Duodenal mucosa (tissue), 2 donors: Measurements from ENCODE around the gene EIF1AD.

Source experiments
- H3K27ac ChIP-seq: one replicate; pipeline ENCODE4 v1.7.0; 2013; ENCODE audit warnings: low read depth, low read length
- H3K27me3 ChIP-seq, 2 donors: one replicate each; pipeline ENCODE4 v1.7.0; 2013; ENCODE audit warnings: low read length in 2 of 2, control low read depth in 1 of 2; ENCODE audit not compliant: insufficient read depth in 2 of 2, control insufficient read depth in 1 of 2
- H3K36me3 ChIP-seq, 2 donors: one replicate each; pipeline ENCODE4 v1.7.0; 2013; ENCODE audit warnings: low read length in 2 of 2, control low read depth in 1 of 2; ENCODE audit not compliant: insufficient read depth in 2 of 2, control insufficient read depth in 1 of 2
- H3K4me1 ChIP-seq, 2 donors: one replicate each; pipeline ENCODE4 v1.7.0; 2013; ENCODE audit warnings: low read length in 2 of 2, control low read depth in 1 of 2; ENCODE audit not compliant: insufficient read depth in 2 of 2, control insufficient read depth in 1 of 2
- H3K4me3 ChIP-seq, 2 donors: one replicate each; pipeline ENCODE4 v1.7.0; 2013; ENCODE audit warnings: low read length in 2 of 2, low read depth in 1 of 2
- H3K9ac ChIP-seq, 2 donors: one replicate each; pipeline ENCODE4 v1.7.0; 2013; ENCODE audit warnings: low read length in 2 of 2, low read depth in 1 of 2
- H3K9me3 ChIP-seq, 2 donors: one replicate each; pipeline ENCODE4 v1.7.0; 2013; ENCODE audit warnings: low read length in 2 of 2, control low read depth in 1 of 2; ENCODE audit not compliant: control insufficient read depth in 1 of 2

EIF1AD gene

DNA sequence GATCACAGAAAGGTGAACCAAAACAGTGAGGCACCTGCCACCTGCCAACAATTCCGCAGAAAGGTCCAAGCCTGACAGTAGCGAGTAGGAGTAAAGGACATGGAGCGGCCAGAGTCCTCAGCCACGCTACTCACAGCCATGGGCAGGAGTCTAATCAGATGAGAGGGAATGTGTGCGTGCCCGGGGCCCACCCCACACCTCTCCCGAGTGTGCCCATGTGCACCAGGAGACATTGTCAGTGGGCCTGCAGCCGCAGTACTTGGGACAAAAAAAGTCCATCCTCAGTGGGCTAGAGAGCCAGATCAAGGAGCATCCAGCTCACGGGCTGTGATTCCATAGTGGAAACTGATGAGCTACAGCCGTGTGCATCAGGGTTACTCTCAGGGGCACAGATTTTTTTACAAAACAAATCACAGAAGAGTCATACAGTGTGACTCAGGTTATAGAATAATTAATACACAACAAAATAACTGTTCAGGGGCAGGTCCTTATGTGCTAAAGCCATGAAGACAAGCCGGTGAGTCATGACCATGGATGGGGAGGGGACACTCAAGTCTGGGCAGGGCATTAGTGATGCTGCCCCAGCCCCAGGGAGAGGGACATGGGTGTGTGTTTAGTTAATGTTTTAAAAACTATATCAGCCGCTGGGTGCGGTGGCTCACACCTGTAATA, 28.4 kb downstream of the EIF1AD start:
- H3K9me3 ChIP-seq = no peaks in the 10 kb centered on the region
- no peaks in the 10 kb centered on the region for H3K27me3 ChIP-seq
- H3K4me3 ChIP-seq = no peak overlapping the region
- H3K4me1 ChIP-seq = no peaks in the 10 kb centered on the region
- no peak overlapping the region for H3K27ac ChIP-seq
- peaks cover 38 to 63% of the 10 kb centered on the region in 2 donors for H3K36me3 ChIP-seq
- no peak overlapping the region for H3K9ac ChIP-seq

DNA sequence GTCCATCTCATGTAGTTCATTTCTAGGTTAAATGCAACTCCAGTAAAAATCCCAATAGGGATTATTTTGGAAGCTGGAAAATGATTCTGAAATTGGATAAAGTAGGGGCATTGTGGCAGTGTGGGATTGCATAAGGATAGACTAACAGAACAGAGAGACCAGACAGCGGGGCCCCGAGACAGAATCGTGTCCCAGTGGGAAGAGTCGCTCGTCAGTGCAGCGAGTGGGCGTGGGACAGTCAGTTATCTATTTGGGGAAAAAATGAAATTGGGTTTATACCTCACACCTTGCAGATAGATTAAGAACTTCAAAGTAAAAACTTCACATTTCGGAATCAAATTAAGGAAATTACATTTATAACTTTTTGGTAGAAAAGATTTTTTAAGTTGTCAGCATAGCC, 29.8 kb downstream of the EIF1AD start:
- Histone ChIP-seq H3K36me3 (peaks cover 38 to 63% of the 10 kb centered on the region in 2 donors), H3K4me1 (no peaks in the 10 kb centered on the region), H3K27ac (no peak overlapping the region)

DNA sequence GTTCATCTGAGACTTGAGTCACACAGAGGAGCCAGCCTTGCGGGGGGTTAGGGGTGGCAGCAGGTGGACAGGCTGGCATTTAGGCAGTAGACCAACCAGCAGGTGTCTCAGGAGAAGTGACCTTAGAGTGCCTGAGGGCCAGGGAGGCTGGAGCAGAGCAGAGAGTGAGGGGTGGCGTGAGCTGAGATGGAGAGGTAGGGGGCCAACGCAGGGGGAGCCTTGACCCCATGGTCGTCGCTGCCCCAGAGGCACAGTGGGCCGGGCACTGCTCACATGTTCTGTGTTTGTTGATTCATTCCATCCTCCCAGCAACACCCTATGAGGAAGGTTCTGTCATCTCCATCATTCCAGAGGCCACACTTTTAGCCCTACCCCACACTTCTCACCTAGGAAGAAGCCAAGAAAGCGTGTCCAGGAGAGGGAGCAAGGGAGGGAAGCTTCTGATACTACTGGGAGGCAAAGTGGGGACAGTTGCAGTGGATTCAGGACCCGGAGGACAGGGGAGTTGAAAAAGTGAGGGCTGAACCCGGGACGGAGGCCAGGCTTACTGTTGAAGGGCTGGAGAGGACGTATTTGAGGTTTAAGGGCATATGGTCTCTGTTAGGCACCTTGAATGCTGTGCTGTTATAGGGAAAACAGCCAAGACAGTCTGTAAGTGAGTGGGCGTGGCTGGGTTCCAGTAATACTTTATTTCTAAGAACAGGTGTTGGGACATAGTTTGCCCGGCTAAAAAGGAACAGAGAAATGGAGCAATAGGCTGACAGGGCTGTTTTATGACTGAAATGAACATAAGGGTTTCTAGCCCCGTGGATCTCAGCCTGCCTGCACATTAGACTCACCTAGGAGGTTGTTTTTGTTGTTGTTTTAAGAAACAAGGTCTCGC, 33.1 kb downstream of the EIF1AD start:
- Histone ChIP-seq H3K9ac (no peak overlapping the region), H3K9me3 (no peaks in the 10 kb centered on the region), H3K36me3 (peaks cover 54 to 80% of the 10 kb centered on the region in 2 donors), H3K4me1 (peaks cover 0 to 4% of the 10 kb centered on the region in 2 donors), H3K4me3 (no peak overlapping the region), H3K27ac (no peak overlapping the region), H3K27me3 (no peaks in the 10 kb centered on the region)

More for the DNA sequence above, 29.8 kb downstream of the EIF1AD start:
- no peaks in the 10 kb centered on the region for H3K9me3 ChIP-seq
- H3K9ac ChIP-seq = no peak overlapping the region
- H3K27me3 ChIP-seq = no peaks in the 10 kb centered on the region
- no peak overlapping the region for H3K4me3 ChIP-seq

DNA sequence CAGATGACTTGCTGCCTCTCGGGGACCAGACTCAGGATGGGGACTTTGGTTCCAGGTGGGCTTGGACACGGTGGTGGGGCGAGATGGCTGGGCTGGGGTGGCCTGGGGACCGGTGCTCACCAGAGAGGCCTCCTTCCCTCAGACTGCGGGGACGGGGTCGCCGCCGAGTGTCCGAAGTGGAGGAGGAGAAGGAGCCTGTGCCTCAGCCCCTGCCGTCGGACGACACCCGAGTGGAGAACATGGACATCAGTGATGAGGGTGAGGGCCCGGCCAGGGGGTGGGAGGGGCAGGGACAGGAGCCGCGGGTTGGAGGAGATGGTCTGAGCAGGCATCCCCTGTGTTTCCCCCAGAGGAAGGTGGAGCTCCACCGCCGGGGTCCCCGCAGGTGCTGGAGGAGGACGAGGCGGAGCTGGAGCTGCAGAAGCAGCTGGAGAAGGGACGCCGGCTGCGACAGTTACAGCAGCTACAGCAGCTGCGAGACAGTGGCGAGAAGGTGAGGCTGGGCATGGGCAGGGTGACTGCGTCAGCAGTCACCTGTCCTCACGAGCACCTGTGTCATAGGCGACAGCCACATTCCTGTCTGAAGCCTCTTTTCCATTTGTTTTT, 34.5 kb downstream of the EIF1AD start:
- Histone ChIP-seq H3K9me3 (no peaks in the 10 kb centered on the region), H3K4me1 (peaks cover 9 to 18% of the 10 kb centered on the region in 2 donors), H3K27ac (no peak overlapping the region), H3K27me3 (no peaks in the 10 kb centered on the region), H3K4me3 (no peak overlapping the region), H3K9ac (no peak overlapping the region), H3K36me3 (peaks cover 46 to 71% of the 10 kb centered on the region in 2 donors)

DNA sequence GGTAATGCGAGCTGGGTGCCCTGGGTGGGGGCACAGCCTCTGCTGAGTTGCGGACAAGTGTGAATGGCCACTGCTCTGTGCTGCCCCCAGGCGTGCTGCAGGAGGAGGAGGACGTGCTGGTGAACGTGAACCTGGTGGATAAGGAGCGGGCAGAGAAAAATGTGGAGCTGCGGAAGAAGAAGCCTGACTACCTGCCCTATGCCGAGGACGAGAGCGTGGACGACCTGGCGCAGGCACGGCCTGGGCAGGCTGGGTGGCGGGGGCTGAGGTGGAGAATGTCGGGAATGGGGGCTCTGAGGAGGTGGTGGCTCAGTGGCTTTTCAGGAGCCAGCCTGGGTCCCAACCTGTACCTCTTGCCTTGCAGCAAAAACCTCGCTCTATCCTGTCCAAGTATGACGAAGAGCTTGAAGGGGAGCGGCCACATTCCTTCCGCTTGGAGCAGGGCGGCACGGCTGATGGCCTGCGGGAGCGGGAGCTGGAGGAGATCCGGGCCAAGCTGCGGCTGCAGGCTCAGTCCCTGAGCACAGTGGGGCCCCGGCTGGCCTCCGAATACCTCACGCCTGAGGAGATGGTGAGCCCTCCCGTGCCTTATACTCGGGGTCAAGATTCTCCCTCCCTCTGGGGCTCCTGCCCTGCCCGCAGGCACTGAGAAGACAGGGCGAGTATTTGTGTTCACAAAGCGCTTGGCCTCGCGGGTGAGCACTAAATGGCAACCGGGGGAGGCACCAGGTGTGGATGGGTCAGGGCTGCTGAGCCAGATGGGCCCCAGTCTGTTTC, 35.8 kb downstream of the EIF1AD start:
- Histone ChIP-seq H3K4me3 (no peak overlapping the region), H3K27ac (no peak overlapping the region), H3K36me3 (peaks cover 46 to 69% of the 10 kb centered on the region in 2 donors), H3K9me3 (no peaks in the 10 kb centered on the region), H3K9ac (no peak overlapping the region), H3K4me1 (peaks cover 12 to 23% of the 10 kb centered on the region in 2 donors), H3K27me3 (no peaks in the 10 kb centered on the region)

DNA sequence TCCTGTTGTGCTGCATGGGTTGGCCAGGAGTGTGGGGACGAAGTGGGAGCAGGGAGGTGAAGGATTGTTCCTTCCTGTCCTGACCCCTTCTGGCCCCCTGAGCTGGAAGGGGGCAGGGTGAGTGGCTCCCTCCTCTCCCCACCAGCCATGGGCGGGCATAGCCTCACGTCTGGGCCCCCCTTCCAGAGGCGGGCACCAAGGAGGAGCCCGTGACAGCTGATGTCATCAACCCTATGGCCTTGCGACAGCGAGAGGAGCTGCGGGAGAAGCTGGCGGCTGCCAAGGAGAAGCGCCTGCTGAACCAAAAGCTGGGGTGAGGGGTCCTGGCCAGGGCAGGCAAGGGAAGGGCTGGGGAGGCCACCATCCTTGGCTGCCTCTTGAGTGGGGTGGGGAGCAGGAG, 37.1 kb downstream of the EIF1AD start:
- H3K9me3 ChIP-seq = no peaks in the 10 kb centered on the region
- no peaks in the 10 kb centered on the region for H3K27me3 ChIP-seq
- peaks cover 12 to 23% of the 10 kb centered on the region in 2 donors for H3K4me1 ChIP-seq
- H3K27ac ChIP-seq = no peak overlapping the region
- no peak overlapping the region for H3K9ac ChIP-seq
- H3K36me3 ChIP-seq = peaks cover 41 to 62% of the 10 kb centered on the region in 2 donors
- no peak overlapping the region for H3K4me3 ChIP-seq

DNA sequence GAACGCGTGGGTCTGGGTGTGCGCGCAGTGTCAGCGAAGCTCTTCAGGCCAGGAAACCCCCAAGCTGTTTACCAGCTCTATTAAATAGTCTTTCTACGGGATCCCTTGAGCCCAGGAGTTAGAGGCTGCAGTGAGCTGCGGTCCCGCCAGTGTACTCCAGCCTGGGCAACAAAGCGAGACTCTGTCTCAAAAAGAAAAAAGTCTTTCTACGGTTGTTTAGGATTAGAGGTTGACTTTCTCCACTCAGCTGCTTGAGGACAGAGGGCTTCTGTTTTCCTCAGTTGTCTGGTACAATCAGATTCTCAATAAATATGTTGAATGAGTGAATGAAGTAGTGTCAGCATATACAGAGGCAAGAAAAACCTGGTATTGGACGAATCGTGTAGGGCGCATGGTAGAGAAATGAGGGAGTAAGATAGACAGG, 39.8 kb downstream of the EIF1AD start:
- no peaks in the 10 kb centered on the region for H3K9me3 ChIP-seq

DNA sequence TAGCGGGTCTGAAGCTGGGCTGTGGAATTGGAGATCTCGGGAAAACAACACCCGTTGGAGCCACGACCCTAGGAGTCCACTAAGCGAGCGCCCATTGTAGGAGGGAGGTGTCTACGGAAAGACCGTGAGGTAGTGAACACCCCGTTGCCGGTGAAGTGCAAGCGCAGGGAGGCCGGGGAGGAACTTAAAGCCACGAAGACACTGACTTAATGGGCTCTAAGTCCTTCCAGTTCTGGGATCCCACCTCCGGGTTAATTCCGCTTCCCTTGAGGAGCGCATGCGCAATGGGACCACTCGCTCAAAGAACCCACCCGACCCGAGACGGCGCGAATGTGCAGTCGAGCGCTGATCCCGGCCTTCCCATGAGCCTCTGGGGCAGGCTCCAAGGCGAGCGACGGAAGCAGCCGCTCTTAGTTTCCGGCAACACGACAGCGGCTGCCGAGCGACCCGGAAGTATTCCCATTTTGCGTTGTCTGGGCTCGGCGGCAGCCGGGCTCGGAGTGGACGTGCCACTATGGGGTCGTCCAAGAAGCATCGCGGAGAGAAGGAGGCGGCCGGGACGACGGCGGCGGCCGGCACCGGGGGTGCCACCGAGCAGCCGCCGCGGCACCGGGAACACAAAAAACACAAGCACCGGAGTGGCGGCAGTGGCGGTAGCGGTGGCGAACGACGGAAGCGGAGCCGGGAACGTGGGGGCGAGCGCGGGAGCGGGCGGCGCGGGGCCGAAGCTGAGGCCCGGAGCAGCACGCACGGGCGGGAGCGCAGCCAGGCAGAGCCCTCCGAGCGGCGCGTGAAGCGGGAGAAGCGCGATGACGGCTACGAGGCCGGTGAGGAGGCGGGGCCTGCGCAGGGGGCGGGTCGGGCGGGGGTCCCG, 40.5 kb downstream of the EIF1AD start, which contains the start of gene SART1:
Gene SART1 (plus strand): TSS at position 468 of the 874 bp plus-strand sequence. CDS start 47 bp downstream, at position 515.
- Histone ChIP-seq H3K9ac (peak within 1 kb of the TSS; percentile 85 to 89), H3K4me1 (peaks cover 20 to 27% of the 10 kb centered on the region in 2 donors), H3K27ac (peak within 1 kb of the TSS; percentile 69), H3K4me3 (peak within 1 kb of the TSS; percentile 84 to 96), H3K9me3 (no peaks in the 10 kb centered on the region), H3K36me3 (peaks cover 23 to 29% of the 10 kb centered on the region in 2 donors), H3K27me3 (no peaks in the 10 kb centered on the region)

More for the DNA sequence above, 39.8 kb downstream of the EIF1AD start:
- Histone ChIP-seq H3K4me1 (peaks cover 16 to 23% of the 10 kb centered on the region in 2 donors), H3K27ac (no peak overlapping the region), H3K9ac (peak overlapping the region; percentile 60 to 67), H3K36me3 (peaks cover 30 to 36% of the 10 kb centered on the region in 2 donors), H3K4me3 (peak overlapping the region; percentile 84 to 96), H3K27me3 (no peaks in the 10 kb centered on the region)

DNA sequence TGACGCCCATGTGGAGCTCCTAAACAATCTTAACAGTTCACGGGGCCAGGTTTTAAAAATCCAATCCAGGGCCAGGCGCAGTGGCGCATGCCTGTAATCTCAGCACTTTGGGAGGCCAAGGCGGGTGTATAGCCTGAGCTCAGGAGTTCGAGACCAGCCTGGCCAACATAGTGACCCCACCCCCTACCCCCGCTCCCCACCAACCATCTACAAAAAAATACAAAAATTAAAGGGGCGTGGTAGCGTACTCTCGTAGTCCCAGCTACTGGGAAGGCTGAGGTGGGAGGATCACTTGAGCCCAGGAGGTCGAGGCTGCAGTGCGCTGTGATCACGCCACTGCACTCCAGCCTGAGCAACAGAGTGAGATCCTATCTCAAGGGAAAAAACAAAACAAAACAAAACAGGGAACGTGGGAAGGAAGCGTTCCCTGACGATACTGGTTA, 41.1 kb downstream of the EIF1AD start:
- H3K4me1 ChIP-seq = peaks cover 20 to 27% of the 10 kb centered on the region in 2 donors
- H3K27me3 ChIP-seq = no peaks in the 10 kb centered on the region
- H3K27ac ChIP-seq = peak overlapping the region; percentile 69
- H3K9ac ChIP-seq = peak overlapping the region; percentile 85 to 89
- no peaks in the 10 kb centered on the region for H3K9me3 ChIP-seq
- H3K4me3 ChIP-seq = peak overlapping the region; percentile 84 to 96
- peaks cover 17 to 22% of the 10 kb centered on the region in 2 donors for H3K36me3 ChIP-seq
